HUES64 (cell line): Measurements from ENCODE around the gene CAP2.

Experiments used
- H3K27ac ChIP-seq: 2 replicates; pipeline ENCODE4 v1.7.0; 2013; ENCODE audit warnings: low read depth, low read length, inconsistent platforms
- H3K27me3 ChIP-seq: 2 replicates; pipeline ENCODE4 v1.6.1; 2013; ENCODE audit warnings: mild to moderate bottlenecking, low read length; ENCODE audit not compliant: insufficient read depth
- H3K36me3 ChIP-seq: 2 replicates; pipeline ENCODE4 v1.6.1; 2013; ENCODE audit warnings: mild to moderate bottlenecking, low read length; ENCODE audit not compliant: insufficient read depth
- H3K4me1 ChIP-seq: 2 replicates; pipeline ENCODE4 v1.6.1; 2013; ENCODE audit warnings: mild to moderate bottlenecking, low read length, moderate library complexity; ENCODE audit not compliant: insufficient read depth
- H3K4me3 ChIP-seq: 2 replicates; pipeline ENCODE4 v1.5.1; 2013; ENCODE audit warnings: mild to moderate bottlenecking, low read length, moderate library complexity
- H3K9ac ChIP-seq: 2 replicates; pipeline ENCODE4 v1.6.1; 2013; ENCODE audit warnings: mild to moderate bottlenecking, low read depth, low read length
- H3K9me3 ChIP-seq: 2 replicates; pipeline ENCODE4 v1.6.1; 2013; ENCODE audit warnings: low read depth, low read length; ENCODE audit not compliant: insufficient read depth
- WGBS: fragments of 150-250, 120-280 bp; methylation state at CpG from one replicate; pipeline ENCODE4 v1.1.7; 2013; ENCODE audit warnings: missing lambda C conversion rate; 5-methylcytosine and 5-hydroxymethylcytosine counted together

CAP2 gene

GRCh38 chr6:17367868-17368267, 25.5 kb upstream of the CAP2 start:
- Histone ChIP-seq H3K9ac (no peak overlapping the region), H3K27ac (no peak overlapping the region), H3K4me3 (no peak overlapping the region), H3K36me3 (no peaks in the 10 kb centered on the region), H3K9me3 (peaks cover 17% of the 10 kb centered on the region), H3K27me3 (no peaks in the 10 kb centered on the region), H3K4me1 (no peaks in the 10 kb centered on the region)
- 100% methylated on average over 1 of the region's 1 CpG for WGBS

DNA sequence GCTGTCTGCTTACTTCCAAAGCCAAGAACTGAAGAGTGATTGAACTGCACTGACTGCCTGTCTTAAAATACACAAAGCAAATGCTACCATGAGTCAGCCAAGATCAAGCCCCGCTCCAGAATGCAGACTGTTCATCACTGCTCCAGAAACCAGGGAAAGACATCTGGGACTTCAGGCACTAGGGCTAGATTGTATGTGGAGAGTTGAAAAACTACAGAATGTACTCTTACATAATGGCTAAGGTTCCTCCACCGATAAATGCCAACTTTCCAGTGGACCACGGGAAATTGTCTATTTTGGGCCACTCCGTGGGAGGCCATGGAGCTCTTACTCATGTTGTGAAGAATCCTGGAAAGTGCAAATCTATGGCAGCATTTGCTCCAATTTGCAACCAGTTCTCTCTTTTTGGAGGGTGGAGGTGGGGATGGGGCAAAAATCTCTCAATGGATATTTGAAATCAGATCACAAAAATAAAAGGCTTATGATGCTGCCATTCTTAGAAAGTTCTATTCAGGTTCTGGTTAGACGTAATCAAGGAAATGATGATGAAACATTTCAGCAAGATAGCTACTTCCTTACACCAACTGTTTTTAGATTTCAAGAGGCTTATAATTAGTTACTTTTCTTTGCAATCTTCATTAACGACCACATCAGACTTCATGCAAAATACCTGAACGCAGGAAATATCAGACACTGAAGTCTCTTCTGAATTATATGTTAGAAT, 11.8 kb upstream of the CAP2 start:
- H3K27me3 ChIP-seq: no peaks in the 10 kb centered on the region
- 91% methylated on average over 7 of the region's 7 CpGs for WGBS
- H3K9ac ChIP-seq: no peak overlapping the region
- H3K4me3 ChIP-seq: no peak overlapping the region
- H3K9me3 ChIP-seq: no peaks in the 10 kb centered on the region
- no peak overlapping the region for H3K27ac ChIP-seq
- 0 out of 2 replicates have a peak, but pooled peaks cover under 1% of the 10 kb centered on the region for H3K4me1 ChIP-seq
- no peaks in the 10 kb centered on the region for H3K36me3 ChIP-seq

DNA sequence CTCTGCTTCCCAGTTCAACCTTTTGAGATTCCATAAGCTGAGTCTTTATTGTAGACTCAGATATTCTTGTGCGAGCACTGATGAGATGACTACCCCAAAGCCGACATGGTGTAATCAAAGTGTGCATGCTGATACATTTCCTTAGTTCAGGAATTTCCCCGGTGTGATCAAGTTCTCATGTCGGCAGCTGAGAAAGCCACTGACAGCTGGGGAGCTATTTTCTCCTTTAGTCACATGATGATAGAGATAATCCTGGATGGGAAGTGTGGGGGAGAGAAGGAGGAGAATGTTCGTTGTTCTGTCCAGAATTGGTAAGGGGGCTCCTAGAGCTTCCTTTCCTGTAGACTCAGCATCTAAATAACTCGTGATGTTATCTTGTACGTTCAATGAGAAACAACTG, 7.7 kb upstream of the CAP2 start:
- no peak overlapping the region for H3K4me3 ChIP-seq
- no peak overlapping the region for H3K9ac ChIP-seq
- no peaks in the 10 kb centered on the region for H3K9me3 ChIP-seq
- H3K27me3 ChIP-seq: no peaks in the 10 kb centered on the region
- no peak overlapping the region for H3K27ac ChIP-seq
- no peaks in the 10 kb centered on the region for H3K36me3 ChIP-seq
- 94% methylated on average over 7 of the region's 7 CpGs for WGBS
- peaks cover 3% of the 10 kb centered on the region; the same call in 1 of the 2 replicates for H3K4me1 ChIP-seq

DNA sequence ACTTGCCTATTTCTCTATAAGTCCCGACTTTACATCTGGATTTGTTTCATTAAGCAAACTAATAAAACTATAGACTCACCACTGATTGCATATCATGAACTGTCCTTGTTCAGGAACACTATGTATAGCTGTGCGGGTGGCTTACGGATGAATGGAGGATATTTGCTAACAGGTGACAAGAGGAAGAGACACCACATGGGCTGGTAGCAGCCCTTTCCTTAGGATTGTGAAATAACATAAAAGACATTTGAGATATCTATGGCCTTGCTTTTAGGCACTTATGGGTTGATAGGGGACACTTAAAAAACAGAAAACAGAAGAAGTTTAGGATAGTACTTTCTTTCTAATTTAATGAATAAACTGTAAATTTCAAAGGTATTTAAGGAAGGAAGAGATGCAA, 5.0 kb upstream of the CAP2 start:
- H3K36me3 ChIP-seq: no peaks in the 10 kb centered on the region
- 77% methylated on average over 3 of the region's 3 CpGs for WGBS
- H3K9me3 ChIP-seq: no peaks in the 10 kb centered on the region
- H3K4me3 ChIP-seq: no peak overlapping the region
- H3K4me1 ChIP-seq: peaks cover 10% of the 10 kb centered on the region; the same call in 1 of the 2 replicates
- peaks cover 5% of the 10 kb centered on the region; the same call in 1 of the 2 replicates for H3K27me3 ChIP-seq
- H3K9ac ChIP-seq: no peak overlapping the region
- H3K27ac ChIP-seq: no peak overlapping the region

DNA sequence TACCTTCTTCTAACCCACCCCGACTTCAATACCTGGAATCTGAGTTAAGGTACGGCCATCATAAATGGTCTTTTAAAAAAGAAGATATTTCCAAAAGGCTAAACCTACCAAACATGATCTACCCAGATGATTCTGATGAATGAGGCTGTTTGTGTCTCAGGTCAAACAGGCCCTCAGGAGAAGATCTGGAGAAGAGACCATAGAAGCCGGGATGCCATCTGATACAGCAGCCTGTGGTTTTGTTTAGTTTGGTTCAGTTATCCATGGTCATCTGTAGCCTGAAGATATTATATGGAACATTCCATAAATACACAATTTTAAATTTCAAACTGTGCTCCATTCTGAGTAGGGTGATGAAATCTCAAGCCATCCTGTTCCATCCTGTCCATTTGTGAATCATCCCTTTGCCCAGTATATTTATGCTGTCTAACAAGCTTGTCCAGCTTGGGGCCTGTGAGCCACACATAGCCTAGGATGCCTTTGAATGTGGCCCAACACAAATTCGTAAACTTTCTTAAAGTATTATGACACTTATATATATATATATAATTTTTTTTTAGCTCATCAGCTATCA, 4.0 kb upstream of the CAP2 start:
- Histone ChIP-seq H3K36me3 (no peaks in the 10 kb centered on the region), H3K4me1 (peaks cover 10% of the 10 kb centered on the region; the same call in 1 of the 2 replicates), H3K9ac (no peak overlapping the region), H3K27ac (no peak overlapping the region), H3K9me3 (no peaks in the 10 kb centered on the region), H3K4me3 (no peak overlapping the region), H3K27me3 (peaks cover 5% of the 10 kb centered on the region; the same call in 1 of the 2 replicates)
- WGBS: 95% methylated on average over 3 of the region's 4 CpGs

DNA sequence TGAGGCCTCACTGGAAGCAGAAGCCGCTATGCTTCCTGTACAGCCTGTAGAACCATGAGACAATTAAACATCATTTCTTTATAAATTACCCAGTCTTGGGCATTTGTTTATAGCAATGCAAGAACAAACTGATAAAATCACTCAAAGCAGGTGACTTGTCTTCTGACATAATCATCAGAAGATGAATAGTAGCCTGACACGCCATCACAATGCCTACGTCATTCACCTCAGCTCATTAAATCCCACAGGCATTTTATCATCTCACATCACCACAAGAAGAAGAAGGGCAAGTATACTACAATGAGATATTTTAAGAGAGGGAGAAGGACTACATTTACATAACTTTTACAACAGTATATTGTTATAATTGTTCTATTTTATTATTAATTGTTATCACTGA, 3.1 kb upstream of the CAP2 start:
- H3K4me3 ChIP-seq: no peak overlapping the region
- no peak overlapping the region for H3K27ac ChIP-seq
- H3K4me1 ChIP-seq: peaks cover 17% of the 10 kb centered on the region
- WGBS: 99% methylated on average over 3 of the region's 3 CpGs
- H3K27me3 ChIP-seq: peaks cover 5% of the 10 kb centered on the region; the same call in 1 of the 2 replicates
- H3K36me3 ChIP-seq: no peaks in the 10 kb centered on the region
- peaks cover 3% of the 10 kb centered on the region; the same call in 1 of the 2 replicates for H3K9me3 ChIP-seq
- H3K9ac ChIP-seq: no peak overlapping the region

- peaks cover 5% of the 10 kb centered on the region; the same call in 1 of the 2 replicates for H3K27me3 ChIP-seq
- H3K36me3 ChIP-seq: peaks cover 7% of the 10 kb centered on the region; the same call in 1 of the 2 replicates
- 94% methylated on average over 2 of the region's 2 CpGs for WGBS
- peaks cover 16% of the 10 kb centered on the region; the same call in 1 of the 2 replicates for H3K9me3 ChIP-seq
- H3K27ac ChIP-seq: no peak overlapping the region
- H3K4me3 ChIP-seq: no peak overlapping the region
- H3K4me1 ChIP-seq: peaks cover 15% of the 10 kb centered on the region
- no peak overlapping the region for H3K9ac ChIP-seq
Measured at GRCh38 chr6:17391976-17392375, 1.4 kb upstream of the CAP2 start.

- H3K4me3 ChIP-seq: peak overlapping the region; percentile 80
- H3K9me3 ChIP-seq: peaks cover 16% of the 10 kb centered on the region; the same call in 1 of the 2 replicates
- peak overlapping the region; percentile 84 for H3K27ac ChIP-seq
- peaks cover 15% of the 10 kb centered on the region for H3K4me1 ChIP-seq
- H3K9ac ChIP-seq: peak overlapping the region; percentile 87
- H3K36me3 ChIP-seq: peaks cover 7% of the 10 kb centered on the region; the same call in 1 of the 2 replicates
- peaks cover 5% of the 10 kb centered on the region; the same call in 1 of the 2 replicates for H3K27me3 ChIP-seq
- WGBS: 1% methylated on average over 55 of the region's 55 CpGs
Measured at GRCh38 chr6:17393892-17394631, 667 bp downstream of the CAP2 start.

DNA sequence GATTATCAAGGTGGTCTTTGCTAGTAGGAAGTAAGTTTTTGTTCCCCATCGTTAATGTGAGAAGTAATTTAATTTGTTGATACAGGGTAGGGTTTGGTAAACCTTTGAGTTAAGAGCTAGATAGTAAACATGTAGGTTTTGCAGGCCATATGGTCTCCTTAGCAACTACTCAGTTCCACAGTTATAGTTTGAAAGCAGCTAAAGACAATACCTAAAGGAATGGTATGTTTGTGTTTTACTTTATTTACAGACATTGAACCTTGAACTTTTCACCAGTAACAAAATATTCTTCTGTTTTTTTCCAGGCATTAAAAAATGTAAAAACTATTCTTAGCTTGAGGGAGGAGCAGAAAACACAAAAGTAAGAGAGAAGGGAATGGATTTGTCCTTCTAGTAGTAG, 1.7 kb downstream of the CAP2 start:
- peaks cover 16% of the 10 kb centered on the region; the same call in 1 of the 2 replicates for H3K9me3 ChIP-seq
- H3K27me3 ChIP-seq: peaks cover 5% of the 10 kb centered on the region; the same call in 1 of the 2 replicates
- H3K4me3 ChIP-seq: peak overlapping the region; percentile 80
- peaks cover 15% of the 10 kb centered on the region for H3K4me1 ChIP-seq
- WGBS: 83% methylated on average over 1 of the region's 1 CpG
- peaks cover 7% of the 10 kb centered on the region; the same call in 1 of the 2 replicates for H3K36me3 ChIP-seq
- 0 out of 2 replicates have a peak overlapping the region, but pooled peaks have one; percentile 84 for H3K27ac ChIP-seq
- H3K9ac ChIP-seq: peak overlapping the region; percentile 87; the same call in 1 of the 2 replicates

- peaks cover 15% of the 10 kb centered on the region for H3K4me1 ChIP-seq
- WGBS: over 99% methylated on average over 3 of the region's 3 CpGs
- peaks cover 16% of the 10 kb centered on the region; the same call in 1 of the 2 replicates for H3K9me3 ChIP-seq
- H3K27ac ChIP-seq: no peak overlapping the region
- H3K4me3 ChIP-seq: no peak overlapping the region
- peaks cover 5% of the 10 kb centered on the region; the same call in 1 of the 2 replicates for H3K27me3 ChIP-seq
- H3K9ac ChIP-seq: no peak overlapping the region
- peaks cover 7% of the 10 kb centered on the region; the same call in 1 of the 2 replicates for H3K36me3 ChIP-seq
Measured at GRCh38 chr6:17396256-17396655, 2.9 kb downstream of the CAP2 start.
